Mesodermal cell (in vitro differentiated cells): ENCODE data around the gene ID3. TPM values are rescaled to one million over a fixed set of nuclear protein-coding genes. Genes with fewer than 3 reads are reported as not detected.

Experiments used
- H3K27ac ChIP-seq: 2 replicates; pipeline ENCODE4 v1.7.0; 2013; ENCODE audit warnings: mild to moderate bottlenecking, low read depth, low read length, moderate library complexity; ENCODE audit not compliant: severe bottlenecking
- H3K36me3 ChIP-seq: 2 replicates; pipeline ENCODE4 v1.7.1; 2013; ENCODE audit warnings: mild to moderate bottlenecking, low read length, moderate library complexity; ENCODE audit not compliant: control insufficient read depth, insufficient read depth
- H3K4me1 ChIP-seq: one replicate; pipeline ENCODE4 v1.7.1; 2013; ENCODE audit warnings: mild to moderate bottlenecking, low read length; ENCODE audit not compliant: insufficient read depth, control insufficient read depth, poor library complexity, severe bottlenecking
- H3K4me3 ChIP-seq: 2 replicates; pipeline ENCODE4 v1.7.0; 2013; ENCODE audit warnings: low read length, control low read depth, mild to moderate bottlenecking; ENCODE audit not compliant: insufficient read depth, poor library complexity, severe bottlenecking; ENCODE audit errors: extremely low read depth
- H3K9me3 ChIP-seq: 2 replicates; pipeline ENCODE4 v1.7.1; 2013; ENCODE audit warnings: mild to moderate bottlenecking, low read length, moderate library complexity; ENCODE audit not compliant: control insufficient read depth
- WGBS, 2 experiments: methylation state at CpG; one replicate each; pipeline ENCODE4 v1.1.5; 2013; ENCODE audit warnings: missing lambda C conversion rate in 2 of 2; ENCODE audit not compliant: insufficient coverage in 2 of 2; 5-methylcytosine and 5-hydroxymethylcytosine counted together
- polyA plus RNA-seq, 2 experiments: library from polyadenylated mRNA; stranded (reverse); fragments of 50-300 nt; gene quantifications; one replicate each; pipeline ENCODE4 v1.2.3, GENCODE V29; 2013

Gene ID3, protein sequence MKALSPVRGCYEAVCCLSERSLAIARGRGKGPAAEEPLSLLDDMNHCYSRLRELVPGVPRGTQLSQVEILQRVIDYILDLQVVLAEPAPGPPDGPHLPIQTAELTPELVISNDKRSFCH
- 1,122 TPM for polyA plus RNA-seq (2013, experiment 1 of 2)
- 943 TPM for polyA plus RNA-seq (2013, experiment 2 of 2)

DNA sequence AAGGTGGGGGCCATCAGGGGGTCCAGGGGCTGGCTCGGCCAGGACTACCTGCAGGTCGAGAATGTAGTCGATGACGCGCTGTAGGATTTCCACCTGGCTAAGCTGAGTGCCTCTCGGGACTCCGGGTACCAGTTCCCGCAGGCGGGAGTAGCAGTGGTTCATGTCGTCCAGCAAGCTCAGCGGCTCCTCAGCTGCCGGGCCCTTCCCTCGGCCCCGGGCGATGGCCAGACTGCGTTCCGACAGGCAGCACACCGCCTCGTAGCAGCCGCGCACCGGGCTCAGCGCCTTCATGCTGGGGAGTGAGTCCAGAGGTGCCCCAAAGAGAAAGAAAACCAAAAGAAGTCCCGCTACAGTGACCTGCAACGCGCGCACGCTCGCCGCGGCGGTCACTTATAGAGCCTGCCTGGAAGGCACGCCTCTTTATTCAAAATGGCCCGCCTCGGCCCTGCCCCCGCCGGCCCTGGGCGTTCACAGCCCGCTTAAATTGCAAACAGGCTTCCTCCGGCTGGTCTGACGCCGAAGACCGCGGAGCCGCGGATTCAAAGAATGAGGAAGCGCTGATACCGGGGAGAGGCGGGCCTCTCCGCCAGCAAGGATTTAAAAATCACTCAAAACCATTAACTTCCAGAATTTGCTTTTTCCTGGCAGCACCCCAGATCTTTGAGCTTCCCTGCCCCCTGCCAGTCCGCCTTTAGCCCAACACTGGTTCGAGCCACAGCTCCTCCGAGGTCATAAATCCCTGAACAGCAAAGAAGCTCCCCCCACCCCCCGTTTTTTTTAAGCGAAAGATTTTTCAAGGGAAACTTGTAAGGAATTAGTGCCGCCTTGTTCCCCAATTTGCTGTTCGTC lies at the start of gene ID3:
ID3 (minus strand) TSS at position 366 of the 849 bp plus-strand sequence; CDS start at position 291, 75 bp downstream.
- Histone ChIP-seq H3K27ac (peak within 1 kb of the TSS; percentile 100), H3K4me3 (peak within 1 kb of the TSS; percentile 99), H3K4me1 (peaks cover 34% of the 10 kb centered on the region), H3K36me3 (peaks cover 27% of the 10 kb centered on the region), H3K9me3 (no peaks in the 10 kb centered on the region)
- WGBS, 2 experiments = 0% methylated on average over 51 to 54 of the region's 57 CpGs

DNA sequence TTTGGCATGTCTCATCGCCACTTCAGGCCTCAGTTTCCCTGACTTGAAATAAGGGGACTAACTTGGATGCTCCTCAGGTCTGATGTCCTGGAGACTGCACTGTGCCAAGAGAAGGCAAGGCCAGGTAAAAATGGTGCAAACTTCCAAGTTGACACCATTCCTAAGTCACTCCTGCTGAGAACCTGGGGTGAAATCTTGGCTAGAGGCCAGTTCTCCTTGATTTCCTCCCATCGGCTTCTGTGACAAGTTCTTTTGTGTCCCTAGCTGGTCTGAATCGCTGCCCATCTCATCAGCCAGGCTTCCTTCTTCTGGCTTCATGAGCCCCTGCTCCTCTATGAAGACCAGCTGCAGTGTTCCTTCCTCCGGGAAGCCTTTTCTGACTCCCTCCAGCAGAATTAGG lies 48.6 kb upstream of the ID3 start:
- 88 to 98% methylated on average over 4 of the region's 4 CpGs for WGBS, 2 experiments
- no peak overlapping the region for H3K27ac ChIP-seq
- H3K36me3 ChIP-seq = no peaks in the 10 kb centered on the region
- no peak overlapping the region for H3K4me3 ChIP-seq
- H3K9me3 ChIP-seq = no peaks in the 10 kb centered on the region
- H3K4me1 ChIP-seq = peaks cover 3% of the 10 kb centered on the region

DNA sequence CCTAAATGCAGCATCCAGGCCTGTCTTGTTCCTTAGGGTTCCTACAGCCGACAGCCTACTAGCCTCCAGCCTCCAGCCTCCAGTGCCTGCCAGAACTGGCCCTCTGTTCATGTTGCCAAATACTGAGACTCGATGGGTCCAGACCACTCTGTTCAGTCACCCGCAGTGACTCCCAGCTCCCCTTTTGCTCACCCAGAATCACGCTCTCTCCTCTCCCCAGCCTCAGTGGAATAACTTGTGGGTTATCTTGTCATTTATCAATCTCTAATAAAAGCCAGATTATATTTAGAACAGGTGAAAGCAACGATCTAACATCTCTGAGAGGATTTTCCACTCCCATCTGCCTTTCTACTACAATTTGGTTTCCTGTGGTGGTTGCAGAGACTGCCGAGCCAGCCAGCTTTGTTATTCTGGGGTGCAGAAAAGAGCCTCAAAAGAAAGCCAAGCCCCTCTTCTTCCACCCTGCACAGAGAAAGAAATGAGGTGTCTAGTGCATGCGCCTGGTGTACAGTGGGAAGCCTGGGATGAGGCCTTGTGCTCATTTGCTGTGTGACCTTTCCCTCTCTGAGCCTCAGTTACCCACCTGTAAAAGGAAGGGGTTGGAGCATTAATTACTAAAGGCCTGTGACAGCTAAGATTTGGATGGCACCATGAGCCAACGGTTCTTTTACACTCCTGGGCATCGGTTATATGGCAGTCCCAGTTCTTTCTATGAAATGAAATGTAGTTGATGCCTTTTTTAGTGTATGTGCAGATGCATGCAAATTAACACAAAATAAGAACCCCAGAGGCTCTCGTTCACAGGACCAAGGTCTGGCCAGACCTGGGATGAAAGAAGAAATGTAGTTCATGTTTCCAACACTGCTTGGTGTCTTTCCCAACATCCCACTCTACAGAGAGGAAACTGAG lies 42.9 kb upstream of the ID3 start:
- Histone ChIP-seq H3K4me1 (peaks cover 35% of the 10 kb centered on the region), H3K9me3 (no peaks in the 10 kb centered on the region), H3K4me3 (no peak overlapping the region), H3K36me3 (no peaks in the 10 kb centered on the region), H3K27ac (no peak overlapping the region)
- WGBS, 2 experiments = 100% methylated on average over 5 of the region's 10 CpGs

DNA sequence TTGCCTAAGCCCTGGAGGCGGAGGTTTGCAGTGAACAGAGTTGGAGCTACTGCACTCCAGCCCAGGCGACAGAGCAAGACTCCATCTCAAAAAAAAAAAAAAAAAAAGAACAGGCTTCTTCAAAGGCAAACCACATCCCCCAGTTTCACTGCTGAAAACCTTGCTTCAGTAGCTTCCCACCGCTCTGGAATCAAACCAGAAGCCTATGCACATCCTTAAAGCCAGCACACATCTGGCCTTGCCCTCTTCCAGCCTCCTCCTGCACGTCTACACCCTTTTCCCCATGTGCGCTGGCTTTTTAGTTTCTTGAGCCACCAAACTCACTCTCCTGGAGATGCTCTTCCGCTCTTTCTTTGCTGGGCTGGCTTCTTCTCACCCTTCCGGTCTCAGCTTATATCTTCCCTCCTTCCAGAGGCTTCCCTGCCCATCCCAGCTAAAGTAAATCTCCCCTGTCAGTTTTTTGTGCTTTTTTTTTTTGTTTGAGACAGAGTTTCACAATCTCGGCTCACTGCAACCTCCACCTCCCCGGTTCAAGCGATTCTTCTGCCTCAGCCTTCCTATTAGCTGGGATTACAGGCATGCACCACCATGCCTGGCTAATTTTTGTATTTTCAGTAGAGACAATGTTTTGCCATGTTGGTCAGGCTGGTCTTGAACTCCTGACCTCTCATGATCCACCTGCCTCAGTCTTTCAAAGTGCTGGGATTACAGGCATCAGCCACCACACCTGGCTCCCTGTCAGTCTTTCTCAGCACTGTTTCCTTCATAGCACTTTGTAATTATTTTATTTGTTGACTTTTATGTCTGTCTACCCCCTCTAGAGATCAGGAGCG lies 42.0 kb upstream of the ID3 start:
- H3K4me1 ChIP-seq = peaks cover 43% of the 10 kb centered on the region
- H3K4me3 ChIP-seq = no peak overlapping the region
- no peak overlapping the region for H3K27ac ChIP-seq
- H3K36me3 ChIP-seq = no peaks in the 10 kb centered on the region
- H3K9me3 ChIP-seq = no peaks in the 10 kb centered on the region
- 91 to 92% methylated on average over 9 of the region's 11 CpGs for WGBS, 2 experiments

DNA sequence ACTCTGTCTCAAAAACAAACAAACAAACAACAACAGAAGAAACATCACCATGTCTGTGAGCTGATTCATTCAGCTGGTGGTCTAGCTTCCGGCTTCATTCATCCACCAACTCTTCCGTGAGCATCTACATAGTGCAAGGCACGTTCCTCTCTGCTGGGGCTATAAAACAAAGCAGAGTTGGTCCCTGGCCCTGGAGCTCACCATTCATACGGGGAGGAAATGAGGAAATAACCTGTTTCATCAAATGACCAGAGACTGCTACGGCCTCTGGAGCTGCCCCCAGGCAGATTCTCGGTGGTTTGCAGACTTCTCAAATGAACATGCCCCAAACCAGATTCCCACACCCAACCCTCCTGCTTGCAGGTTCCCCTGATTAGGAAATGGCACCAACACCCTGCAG lies 41.0 kb upstream of the ID3 start:
- no peak overlapping the region for H3K4me3 ChIP-seq
- H3K36me3 ChIP-seq = no peaks in the 10 kb centered on the region
- H3K27ac ChIP-seq = no peak overlapping the region
- WGBS, 2 experiments = 78 to 79% methylated on average over 5 to 6 of the region's 6 CpGs
- H3K9me3 ChIP-seq = no peaks in the 10 kb centered on the region
- peaks cover 47% of the 10 kb centered on the region for H3K4me1 ChIP-seq

DNA sequence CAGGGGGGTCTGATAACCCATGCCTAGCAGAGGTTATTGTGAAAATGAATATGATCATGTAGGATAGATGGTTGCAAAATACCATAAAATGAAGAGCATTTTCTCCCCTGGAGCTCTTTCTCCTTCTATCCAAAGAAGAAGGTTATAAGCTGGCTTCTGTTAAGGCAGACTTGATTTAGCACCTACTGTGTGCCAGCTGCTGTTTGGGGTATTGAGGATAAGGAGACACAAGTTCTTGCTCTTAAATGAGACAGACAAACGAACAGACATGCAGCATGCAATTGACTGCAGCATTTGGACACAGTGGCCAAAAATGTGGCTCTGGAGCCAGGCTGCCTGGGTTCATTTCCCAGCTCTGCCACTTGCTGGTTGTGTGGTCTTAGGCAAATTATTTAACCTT lies 39.8 kb upstream of the ID3 start:
- no peaks in the 10 kb centered on the region for H3K36me3 ChIP-seq
- no peak overlapping the region for H3K4me3 ChIP-seq
- 50 to 67% methylated on average over 1 of the region's 1 CpG for WGBS, 2 experiments
- H3K9me3 ChIP-seq = no peaks in the 10 kb centered on the region
- H3K27ac ChIP-seq = peak overlapping the region; percentile 88
- H3K4me1 ChIP-seq = peaks cover 43% of the 10 kb centered on the region

DNA sequence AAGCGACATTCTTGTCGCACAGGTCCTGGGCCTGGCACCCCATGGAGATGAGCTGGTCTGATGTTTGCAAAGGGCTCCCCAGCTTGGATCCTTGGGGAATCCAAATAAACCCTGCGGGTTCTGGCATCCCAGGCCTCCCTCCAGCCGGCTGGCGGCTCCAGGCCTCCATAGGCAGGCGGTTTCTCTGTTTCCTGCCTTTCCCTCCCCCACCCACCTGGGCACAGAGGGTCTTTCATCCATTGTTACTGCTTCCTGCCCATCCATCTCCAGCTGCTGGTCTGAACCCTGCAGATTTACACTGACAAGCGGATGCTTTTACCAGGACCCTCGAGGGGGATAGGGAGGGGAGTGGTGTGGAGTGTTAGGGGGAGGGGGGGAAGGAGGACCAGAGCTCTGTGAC lies 39.1 kb upstream of the ID3 start:
- H3K9me3 ChIP-seq = no peaks in the 10 kb centered on the region
- H3K4me3 ChIP-seq = peak overlapping the region; percentile 3
- H3K27ac ChIP-seq = peak overlapping the region; percentile 88
- WGBS, 2 experiments = 1 to 5% methylated on average over 6 to 8 of the region's 8 CpGs
- no peaks in the 10 kb centered on the region for H3K36me3 ChIP-seq
- peaks cover 49% of the 10 kb centered on the region for H3K4me1 ChIP-seq

DNA sequence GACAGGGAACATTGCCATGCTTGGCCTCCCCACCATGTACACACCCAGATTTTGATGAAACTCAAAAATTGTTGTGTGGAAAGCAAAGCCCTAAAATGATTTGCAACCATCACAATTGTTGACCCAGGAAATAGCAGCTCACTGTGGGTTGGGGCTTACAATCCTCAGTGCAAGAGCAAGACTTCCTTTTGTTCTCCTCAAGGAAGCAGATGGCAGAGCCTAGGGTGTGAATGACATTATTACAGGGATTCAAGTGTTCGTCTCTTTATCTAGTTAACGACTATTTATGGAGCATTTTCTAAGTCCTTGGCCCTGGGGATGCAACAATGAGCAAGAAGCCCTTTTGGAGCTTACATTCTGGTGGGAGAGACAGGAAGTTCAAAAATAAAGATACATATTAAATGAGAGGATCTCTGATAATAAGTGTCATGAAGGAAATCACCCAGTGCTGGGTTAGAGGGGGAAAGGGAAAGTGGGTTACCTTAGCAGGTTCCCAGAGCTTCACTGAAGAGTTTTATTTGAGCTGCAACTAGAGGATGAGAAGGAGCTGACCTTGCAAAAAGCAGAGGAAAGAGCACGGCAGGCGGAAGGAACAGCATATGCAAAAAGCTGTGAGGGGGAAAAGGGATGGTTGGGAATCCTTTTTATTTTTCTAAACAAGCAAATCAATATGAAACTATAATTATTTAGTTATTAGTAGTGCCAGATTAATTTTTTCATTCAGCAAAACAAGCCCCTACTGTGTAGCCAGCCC lies 38.5 kb upstream of the ID3 start:
- Histone ChIP-seq H3K4me3 (no peak overlapping the region), H3K27ac (peak overlapping the region; percentile 88), H3K9me3 (no peaks in the 10 kb centered on the region), H3K4me1 (peaks cover 55% of the 10 kb centered on the region), H3K36me3 (no peaks in the 10 kb centered on the region)
- 17% methylated on average over 2 of the region's 4 CpGs; no CpG with 5 or more reads in 1 of the 2 experiments for WGBS, 2 experiments

DNA sequence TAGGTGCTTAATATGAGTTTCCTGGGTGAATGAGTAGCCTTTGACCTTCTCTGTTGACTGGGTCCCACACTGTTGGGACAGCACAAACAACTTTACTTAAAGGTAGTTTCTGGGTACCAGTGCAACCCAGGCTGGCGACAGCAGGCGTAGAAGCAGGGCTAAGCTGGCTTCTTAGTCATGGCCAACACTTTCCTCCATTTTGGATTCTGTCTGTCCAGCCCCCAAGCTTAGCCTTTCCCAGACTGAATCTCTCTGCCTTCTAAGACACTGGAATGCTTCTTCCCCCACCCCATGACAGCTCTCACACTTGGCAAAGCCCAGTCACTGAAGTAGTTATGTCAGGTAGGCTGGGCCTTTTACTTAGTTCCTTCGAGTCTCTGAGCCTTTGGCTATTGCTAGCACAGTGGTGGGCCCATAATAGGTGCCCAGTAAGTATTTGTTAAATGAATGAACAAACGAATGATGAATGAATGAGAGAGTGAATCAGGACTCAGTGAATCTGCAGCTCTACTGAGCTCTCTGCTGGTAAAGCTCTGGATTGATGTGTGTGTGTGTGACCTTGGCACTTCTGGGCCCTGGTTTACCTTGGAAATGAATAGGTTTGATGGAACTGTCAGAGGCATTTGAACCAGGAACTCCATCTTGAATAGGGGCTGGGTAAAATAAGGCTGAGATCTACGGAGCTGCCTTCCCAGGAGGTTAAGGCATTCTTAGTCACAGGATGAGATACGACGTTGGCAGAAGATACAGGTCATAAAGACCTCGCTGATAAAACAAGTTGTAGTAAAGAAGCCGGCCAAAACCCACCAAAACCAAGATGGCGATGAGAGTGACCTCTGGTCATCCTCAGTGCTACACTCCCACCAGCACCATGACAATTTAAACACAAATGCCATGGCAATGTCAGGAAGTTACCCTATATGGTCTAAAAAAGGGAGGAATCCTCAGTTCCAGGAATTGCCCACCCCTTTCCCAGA lies 37.4 kb upstream of the ID3 start:
- Histone ChIP-seq H3K9me3 (no peaks in the 10 kb centered on the region), H3K4me3 (no peak overlapping the region), H3K4me1 (peaks cover 61% of the 10 kb centered on the region), H3K27ac (peak overlapping the region; percentile 38), H3K36me3 (no peaks in the 10 kb centered on the region)
- 89 to 92% methylated on average over 8 to 10 of the region's 10 CpGs for WGBS, 2 experiments
